ENCODE results near the gene VAV3.

VAV3 gene

DNA sequence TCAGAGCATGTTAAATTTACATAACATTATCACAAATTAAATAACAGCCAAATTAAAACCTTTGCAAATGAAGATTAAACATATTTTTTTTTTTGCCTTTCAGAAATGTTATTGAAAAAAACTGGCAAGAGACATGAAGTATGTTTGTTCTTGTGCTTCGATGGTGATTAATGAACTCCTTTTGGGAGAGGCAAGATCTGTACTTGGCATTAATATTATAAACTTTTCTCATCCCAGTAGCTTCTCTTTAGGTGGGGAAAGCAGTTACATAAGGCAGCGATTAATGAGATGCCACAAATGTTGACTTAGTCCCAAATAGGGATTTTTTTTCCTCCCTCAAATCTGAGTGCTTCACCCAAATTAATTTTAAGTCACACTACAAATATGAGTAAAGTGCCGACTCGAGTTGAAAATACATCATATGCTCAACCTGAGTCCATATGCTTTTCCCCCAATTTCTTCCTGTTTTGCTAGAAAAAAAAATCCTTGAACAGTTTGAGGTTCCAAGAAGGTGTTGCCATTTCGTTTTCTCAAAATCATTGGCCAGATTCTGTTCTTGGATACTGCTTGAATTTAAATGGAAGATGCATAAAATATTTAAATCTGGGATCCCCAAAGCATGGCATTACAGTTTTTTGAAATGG is 294.5 kb downstream of the VAV3 start:
- DNase-seq = peak; percentile 91

DNA sequence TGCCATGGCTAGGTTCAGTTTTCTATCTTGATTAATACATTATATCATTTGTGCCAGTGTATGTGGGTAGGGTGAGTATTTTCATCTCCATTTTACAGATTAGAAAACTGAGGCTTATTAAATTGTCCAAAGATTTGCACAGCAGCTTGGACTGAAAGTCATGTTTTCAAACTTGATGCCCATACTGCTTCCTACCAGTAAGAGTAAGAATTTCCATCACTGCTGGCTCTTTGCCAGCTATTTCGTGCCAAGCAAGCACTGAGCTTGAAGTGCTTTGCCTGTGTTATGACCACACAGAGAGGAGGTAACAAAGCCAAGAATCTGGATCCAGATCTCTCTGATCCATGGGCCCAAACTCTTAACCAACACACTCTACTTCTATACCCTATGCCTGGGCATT is 295.0 kb downstream of the VAV3 start:
- peak; percentile 93 for DNase-seq

DNA sequence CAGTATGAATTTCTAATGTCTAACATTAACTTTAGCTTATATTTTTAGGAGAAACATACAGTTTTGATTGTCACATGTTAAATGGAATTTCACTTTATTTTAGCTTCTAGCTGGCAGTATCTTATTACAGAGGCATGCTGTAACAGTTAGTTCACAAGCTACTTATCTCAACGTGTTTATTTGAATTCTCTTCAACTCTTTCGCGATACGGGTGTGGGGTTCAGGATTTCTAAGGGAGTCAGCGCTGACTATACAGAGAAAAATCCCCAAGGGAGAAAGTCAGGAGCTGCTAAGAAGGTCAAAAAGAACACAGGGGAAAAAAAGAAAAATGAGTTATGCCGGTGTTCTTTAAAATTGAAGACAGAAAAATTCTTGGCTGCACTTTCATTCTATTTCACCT is 296.2 kb downstream of the VAV3 start:
- no peak for DNase-seq

DNA sequence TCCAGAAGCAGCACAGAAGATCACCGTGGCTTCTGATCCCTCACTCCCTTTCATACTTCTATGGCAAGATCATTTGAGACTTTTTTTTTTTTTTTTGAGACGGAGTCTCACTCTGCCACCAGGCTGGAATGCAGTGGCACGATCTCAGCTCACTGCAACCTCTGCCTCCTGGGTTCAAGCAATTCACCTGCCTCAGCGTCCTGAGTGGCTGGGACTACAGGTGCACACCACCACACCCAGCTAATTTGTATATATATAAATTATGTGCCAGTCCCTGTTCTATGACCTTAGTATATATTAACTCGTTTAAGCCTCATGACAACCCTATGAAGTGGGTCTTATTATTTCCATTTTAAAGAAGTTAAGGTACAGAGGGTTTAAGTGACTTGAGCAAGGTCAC is 298.5 kb downstream of the VAV3 start:
- DNase-seq = no peak

DNA sequence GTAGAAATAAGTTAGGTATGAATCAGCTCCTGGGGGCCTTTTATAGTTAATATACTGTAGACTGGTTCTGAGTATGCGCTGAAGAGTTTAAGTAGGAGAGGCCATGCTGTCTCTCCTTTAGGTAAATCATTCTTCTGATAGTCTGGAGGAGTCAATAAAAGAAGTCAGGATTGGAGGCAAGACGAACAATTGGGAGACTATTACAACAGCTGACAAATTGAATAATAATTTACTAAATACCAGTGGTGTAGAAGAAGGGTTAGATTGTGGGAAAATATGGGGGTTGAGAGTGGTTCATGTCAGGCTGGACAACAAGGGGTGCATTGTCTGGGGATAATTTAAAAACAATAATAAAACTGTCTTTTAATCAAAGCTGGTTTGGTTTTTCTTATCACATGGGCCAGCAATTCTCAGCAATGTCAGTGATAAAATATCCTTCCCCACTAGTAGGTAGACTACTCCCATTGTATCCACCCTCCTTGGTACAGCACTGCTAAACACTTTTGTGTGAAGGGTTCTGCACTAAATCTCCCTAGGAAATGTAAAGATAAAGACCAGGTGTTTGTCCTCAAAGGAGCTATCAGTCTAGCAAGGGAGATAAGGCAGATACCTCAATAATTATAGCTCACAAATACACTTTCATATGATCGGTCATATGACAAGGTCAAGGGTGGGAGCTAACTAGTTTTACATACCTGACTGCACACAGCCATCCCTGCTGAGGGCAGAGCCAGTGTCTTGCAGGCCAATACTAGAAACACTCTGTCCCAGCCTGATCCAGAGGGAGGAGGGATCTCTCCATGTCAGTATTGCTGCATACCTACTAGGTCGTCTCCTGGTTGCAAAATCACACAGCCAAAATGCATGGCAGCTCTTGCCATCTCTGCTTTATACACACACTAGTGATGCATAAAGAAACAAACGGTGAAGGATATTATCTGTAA is 299.7 kb downstream of the VAV3 start:
- no peak for DNase-seq

DNA sequence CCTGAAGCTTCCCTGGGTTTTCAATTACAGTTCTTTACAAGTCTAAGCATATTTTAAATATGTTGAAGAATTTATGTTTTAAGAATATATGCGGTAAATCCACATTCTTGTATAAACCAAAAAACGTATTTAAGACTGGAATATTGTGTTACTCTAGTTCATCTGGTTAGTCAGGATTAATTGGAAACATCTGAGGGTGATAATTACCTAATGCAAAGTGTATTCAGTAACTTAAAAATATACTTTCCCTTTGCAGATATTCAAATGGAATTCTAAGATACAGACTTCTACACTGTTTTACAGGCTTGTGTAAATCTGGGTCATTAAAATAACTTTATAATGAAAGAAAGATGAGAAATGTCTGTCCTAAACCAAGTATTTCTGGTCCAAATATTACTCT is 302.0 kb downstream of the VAV3 start:
- DNase-seq = no peak

DNA sequence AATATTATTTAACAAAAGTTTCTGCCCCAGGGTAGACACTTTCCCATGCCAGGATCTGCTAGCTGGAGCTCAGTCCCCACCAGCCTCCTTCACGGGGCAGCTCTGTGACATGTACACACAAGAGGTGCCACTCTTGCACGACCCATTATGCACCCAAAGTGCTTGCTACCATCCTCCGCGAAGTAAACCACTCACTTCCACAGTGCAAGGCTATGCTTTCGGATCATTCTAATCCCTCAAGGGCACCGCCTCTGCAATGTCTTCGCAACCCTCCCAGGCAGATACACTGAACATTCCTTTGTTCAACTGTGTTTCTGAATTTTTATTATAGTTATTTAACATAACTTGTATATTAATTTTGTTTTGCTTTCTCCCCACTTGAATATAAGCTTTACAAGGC is 303.8 kb downstream of the VAV3 start:
- peak; percentile 24 for DNase-seq

DNA sequence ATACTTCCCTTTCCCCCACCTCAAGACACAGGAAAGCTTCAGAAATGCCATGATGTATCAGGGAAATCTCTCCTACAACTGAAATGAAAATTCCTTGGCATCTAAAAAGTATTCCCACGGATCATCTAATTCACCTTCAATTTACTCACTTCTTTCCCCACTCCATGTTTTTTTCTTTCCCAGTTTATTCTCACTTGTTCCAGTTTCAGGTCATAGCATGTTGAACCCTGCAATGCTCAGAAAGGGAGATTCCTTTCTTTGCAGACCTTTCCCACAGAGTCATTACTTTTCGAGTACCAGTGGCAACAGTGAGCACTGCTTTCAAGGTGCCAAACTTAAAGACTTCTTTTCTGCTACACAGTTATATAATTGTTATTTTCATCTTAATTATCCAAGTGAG is 305.0 kb downstream of the VAV3 start:
- DNase-seq = no peak

DNA sequence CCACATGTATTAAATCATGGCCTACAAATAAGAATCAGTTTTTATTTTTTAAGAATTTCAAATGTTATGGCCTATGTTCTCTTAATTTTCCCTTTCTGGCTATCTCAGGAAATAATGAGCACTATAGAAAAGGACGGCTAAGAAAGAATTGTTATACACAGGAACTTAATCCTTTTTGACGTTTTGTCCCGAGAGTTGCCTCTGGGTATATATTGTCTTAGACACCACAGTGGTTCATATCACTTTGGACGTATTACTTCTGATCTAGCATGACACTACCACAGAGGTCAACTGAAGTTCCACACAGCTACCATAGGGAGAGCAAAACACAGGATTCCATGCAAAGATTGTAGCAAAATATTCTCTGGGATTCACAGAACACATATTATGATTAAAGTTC is 307.6 kb downstream of the VAV3 start:
- no peak for DNase-seq

DNA sequence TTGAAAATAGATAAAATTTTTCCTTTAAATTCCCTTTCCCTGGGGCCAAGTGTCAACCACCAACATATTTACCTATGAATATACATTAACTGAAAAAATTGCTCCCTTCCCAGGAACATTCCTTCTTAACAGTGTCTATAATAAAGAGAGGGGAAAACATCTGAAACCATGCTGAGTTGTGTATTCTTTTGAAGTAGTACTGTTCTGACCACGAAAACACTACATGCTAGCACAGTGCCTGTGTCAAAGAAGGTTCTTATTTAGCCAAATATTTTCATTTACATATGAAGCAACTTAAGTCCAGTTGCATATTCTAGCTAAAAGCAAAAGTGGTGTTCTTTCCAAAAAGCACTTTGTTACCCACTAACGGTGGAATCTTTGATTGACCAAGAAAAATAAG is 311.2 kb downstream of the VAV3 start:
- no peak for DNase-seq

DNA sequence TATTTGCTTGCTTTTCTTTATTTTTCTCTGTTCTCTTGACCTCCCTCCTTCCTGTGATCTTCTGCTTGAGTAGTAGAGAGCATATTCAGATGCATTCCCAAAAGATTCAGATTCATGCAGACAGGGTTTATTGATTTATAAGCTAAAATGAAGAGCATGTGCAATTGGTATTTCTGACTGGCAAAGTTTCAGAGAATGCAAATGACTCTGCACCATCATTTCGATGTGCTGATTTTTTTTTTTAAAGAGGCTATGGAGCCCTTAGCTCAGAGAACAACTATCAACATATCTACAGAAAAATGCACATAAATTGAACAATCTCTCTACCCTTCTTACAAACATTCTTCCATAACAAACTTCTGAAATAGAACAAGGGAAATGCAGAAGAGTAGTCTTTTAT is 312.0 kb downstream of the VAV3 start:
- no peak for DNase-seq

DNA sequence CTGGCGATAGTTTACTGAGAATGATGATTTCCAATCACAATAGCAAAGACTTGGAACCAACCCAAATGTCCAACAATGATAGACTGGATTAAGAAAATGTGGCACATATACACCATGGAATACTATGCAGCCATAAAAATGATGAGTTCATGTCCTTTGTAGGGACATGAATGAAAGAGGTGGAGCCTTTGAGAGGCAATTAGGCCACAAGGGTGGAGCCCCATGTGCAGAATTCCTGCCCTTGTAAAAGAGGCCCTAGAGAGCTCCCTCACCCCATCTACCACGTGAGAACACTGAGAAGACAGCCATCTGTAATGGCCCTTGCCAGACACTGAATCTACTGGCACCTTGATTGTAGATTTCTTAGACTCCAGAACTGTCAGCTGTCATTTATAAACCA is 314.2 kb downstream of the VAV3 start:
- peak; percentile 42 for DNase-seq

DNA sequence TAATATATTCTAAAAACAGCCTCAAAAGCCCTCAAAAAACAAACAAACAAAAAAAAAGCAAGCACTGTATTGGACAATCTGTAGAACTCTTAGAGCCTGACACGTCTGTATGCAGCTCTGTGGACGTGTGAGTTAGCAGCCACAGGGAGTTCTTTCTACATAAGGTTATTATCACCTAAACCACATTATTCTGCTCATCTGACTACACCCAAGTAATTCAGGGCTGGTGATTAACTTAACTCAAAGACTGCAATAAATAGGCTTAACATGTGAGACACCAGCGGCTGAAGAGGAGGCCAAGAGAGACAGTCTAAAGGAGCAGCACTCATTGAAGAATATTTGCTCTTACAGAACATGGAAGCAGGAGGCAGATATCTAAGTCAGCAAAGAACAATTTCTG is 316.0 kb downstream of the VAV3 start:
- DNase-seq = no peak

DNA sequence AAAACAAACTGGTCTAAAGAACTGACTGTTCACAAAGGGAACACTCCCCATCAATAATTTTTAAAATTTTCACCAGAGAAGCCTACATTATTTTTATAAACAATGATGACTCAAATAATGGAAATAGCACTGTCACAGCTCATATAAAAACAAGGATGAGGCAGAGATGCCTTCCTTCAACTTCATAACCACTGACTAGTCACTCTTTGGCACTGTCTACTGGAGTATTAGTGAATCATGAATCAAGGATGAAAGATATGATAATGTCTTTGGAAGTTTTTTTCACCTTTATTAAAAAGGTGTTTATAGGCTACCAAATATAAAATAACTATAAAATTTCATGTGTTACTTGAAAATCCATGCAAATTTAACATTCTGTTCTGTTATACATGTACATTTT is 316.9 kb downstream of the VAV3 start:
- DNase-seq = no peak

DNA sequence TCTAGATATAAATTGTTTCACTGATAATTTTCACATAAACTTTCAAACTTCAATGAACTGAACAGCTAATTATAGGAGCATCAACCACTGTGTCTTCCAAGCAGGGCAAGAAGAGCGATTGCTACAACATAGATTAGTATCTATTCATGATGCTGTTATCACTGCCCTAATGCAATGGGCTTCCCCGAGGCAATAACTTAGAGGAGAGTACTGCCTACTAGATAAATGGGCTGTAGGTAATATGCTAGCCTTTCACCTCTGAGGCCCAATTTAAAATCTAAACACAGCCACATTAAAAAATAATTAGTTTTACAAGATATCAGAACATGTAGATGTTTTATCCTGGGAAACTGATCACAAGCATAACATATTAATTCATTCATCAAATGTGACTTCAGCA is 318.0 kb downstream of the VAV3 start:
- no peak for DNase-seq

DNA sequence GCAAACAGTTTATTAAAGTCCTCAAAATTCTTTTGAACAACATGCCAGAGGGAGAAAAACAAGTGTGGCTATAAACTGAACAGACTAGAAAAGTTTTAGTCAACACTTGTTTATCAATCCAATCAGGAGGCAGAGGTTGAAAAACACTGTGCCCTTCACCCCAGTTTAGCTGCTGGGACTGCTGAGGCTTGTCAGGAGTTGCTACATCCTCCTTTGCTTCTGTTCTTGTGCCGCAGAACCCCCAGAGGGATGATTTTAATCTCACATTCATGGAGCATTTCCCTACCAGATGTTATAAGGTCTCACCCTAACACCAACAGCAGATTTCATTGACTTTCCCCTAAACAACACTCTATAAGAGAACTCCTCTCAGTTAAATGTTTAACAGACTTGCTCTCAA is 321.2 kb downstream of the VAV3 start:
- DNase-seq = no peak

DNA sequence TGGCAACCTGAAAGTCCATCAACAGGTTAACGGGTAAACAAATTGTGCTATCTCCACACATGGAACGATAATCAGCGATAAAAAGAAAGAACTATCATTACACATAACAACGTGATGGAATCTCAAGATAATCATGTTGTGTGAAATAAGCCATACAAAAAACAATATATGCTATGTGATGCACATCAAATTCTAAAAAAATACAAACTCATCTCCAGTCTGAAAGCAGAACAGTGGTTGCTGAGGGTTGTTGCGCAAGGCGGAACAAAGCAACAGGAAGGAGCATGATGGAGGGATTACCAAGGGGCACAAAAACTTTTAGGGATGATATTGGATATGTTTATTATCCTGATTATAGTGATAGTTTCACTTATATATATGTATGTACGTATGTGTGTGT is 324.8 kb downstream of the VAV3 start:
- no peak for DNase-seq

DNA sequence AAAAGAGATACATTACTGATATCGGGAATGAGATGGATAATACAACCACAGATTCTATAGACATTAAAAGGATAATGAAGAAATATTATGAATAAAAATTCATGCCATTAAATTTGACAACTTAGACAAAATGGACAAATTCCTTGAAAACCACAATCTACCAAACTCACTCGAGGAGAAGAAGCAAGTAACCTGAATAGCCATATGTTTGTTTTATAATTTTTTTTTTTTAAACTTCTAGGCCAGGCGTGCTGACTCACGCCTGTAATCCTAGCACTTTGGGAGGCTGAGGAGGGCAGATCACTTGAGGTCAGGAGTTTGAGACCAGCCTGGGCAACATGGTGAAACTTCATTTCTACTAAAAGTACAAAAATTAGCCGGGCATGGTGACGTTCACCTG is 327.9 kb downstream of the VAV3 start:
- no peak for DNase-seq

DNA sequence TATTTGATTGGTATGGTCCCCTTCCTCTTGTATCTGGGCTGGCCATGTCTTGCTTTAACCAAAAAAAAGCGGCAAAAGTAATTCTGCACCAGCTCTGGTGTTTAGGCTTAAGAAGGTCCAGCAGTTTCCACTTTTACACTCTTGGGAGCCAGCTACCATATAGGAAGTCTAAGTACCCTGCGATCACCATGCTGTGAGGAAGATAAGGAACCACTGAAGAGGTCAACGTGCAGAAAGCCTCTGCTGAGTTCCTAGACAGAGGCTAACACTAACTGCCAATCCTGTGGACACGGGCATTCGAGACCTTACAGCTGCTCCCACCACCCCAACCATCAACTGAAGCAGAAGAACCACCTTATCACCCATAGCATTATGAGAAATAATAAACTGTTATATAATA is 331.4 kb downstream of the VAV3 start:
- DNase-seq = no peak

DNA sequence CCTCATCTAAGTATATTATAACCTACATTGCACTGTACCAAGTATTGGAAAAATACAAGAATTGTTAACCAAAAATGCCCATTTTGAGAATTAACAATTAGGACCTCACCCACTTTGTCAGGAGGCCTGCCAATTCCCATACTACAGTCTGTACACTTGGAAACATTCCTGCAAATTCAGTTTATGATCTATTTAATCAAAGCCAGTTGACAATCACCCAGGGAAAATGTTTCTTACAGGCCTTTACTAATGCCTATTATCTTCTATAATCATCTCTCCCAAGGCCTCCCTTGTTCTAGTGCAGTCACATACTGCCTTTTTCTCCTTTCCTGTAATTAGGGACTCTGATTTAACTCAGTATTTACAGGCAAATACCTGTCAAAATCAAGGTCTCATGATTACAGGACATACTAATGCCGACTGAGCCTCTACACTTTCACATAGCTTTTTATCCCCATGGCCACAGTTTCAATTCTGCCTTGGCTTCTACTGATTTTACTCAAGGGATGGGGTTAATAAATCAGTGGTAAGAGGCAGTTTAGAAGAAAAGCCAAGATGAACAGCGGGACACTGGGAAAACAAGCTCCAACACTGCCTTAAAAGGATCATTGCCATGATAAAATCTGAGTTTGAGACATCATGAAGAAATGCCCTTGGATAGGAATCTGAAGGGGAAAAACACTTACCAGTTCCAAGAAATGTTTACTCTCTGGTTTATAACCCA is 338.7 kb downstream of the VAV3 start:
- DNase-seq = no peak

DNA sequence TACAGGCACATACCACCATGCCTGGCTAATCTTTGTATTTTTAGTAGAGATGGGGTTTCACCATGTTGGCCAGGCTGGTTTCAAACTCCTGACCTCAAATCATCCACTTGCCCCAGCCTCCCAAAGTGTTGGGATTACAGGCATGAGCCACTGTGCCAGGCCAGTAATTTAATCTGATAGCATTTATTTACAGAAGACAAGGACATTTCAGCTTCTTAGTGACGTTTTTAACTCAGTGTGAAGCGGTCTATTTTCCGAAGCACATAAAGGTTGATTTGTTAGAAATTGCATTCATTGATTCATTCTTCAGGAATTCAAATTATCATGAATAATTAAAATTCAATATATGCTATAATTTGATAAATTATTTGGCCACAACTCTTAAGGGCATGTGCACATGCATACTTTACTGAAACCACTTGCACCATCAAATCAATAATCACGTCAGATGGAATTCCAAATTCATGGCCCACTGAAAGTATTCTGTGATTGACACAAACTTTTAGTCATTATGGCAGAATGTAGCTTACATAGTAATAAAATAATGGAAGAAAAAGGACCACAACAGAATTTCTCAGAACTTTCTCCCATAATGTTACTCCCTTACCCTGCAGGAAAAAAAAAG is 339.5 kb downstream of the VAV3 start:
- no peak for DNase-seq

DNA sequence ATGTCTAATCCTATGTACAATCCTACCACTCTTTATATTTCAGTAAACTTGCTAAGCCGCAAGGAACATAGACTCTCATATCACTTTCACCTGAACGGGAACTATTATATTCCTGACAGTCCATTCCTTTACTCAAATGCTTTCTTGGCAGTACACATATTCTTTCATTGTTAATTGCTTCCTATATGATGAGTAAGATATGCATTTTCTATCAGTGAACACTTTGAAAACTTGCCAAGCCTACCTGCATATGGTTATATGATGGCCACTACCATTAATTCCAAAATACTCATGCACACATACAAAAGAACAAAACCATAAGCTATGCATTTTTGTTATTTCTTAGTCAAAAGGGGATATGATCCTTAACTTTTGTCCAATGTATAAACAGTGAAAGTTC is 341.5 kb downstream of the VAV3 start:
- no peak for DNase-seq

DNA sequence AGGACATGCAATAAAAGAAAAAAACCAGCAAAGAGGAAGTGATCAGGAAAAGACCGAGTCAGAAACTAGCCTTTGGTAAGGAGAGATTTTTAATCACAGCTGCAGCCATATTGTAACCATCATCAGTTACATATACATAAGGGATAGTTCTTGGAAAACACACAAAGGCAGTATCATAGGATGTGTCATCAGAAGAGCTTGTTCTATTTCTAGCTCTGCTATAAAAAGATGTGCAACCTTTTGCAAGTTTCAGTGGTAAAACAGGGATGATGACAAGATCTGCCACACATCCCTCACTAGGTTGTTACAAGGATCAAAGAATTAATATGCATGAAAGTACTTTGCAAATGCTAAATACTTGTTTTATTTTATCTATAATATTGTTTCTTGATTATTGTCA is 342.0 kb downstream of the VAV3 start:
- DNase-seq = no peak

DNA sequence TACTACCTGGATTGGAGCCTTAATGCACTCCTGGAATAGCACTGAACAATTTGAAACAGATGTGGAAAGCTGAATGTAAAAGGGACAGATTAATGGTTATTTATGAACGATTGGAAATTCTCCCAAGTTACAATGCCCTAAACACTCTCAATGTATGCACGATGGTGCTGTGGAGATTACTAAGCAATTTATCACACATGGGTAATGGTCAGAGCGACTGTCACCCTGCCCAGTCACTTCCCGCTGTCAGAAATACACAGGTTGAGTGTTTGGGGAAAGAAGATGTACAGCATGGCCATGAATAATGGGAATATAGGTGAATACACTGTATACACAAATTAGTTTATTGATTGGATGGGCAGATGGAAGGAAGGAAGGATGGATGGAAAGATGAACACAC is 342.4 kb downstream of the VAV3 start:
- DNase-seq = no peak
